Gastroesophageal sphincter (tissue), 3 donors: ENCODE data around the gene FKBP10.

Experiments used
- CTCF ChIP-seq, 4 experiments: fragments of 200-600 bp in 2 of 4; fragments of 450-650 bp in 2 of 4; sonication (generic) in 1 of 4; IDR thresholded peaks; one replicate each; pipeline ENCODE4 v1.5.1; 2017 to 2019; ENCODE audit warnings: antibody characterized with exemption in 4 of 4, mild to moderate bottlenecking in 2 of 4, moderate library complexity in 2 of 4
- POLR2A ChIP-seq, 2 donors: fragments of 450-650 bp; IDR thresholded peaks; one replicate each; pipeline ENCODE4 v1.6.1; 2017; ENCODE audit warnings: antibody characterized with exemption in 2 of 2, mild to moderate bottlenecking in 2 of 2, moderate library complexity in 1 of 2

GRCh38 chr17:41870097-41870496, 57.3 kb downstream of the FKBP10 start:
- TF ChIP-seq CTCF (IDR thresholded peaks at IDR 0.05) (no peak), POLR2A (IDR thresholded peaks at IDR 0.05) (no peak)
